ENCODE measurements around the gene SGIP1.
"Not testable (repeated sequence)": the region's sequence is repeated elsewhere in the genome, so short reads cannot be mapped to it uniquely, and the experiment has no call there.

Gene SGIP1

DNA sequence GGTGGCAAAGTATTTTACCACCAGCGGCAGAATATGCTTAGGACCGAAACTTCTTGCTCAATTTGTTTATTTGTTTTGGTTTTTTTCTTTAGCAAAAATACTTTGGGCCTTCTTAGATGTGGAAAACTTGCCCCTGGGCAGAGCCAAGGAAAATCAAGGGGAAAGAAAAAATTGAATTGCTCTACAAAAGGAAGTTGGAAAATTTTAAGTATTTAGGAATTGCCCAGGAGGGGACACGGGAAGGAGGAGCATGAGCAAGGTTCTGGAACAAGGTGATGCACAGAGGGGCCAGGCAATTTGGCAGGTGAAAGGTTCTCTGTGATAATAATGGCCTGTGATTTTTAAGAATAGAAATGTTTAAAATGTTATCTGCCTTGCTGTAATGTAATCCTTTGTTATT, 28.6 kb downstream of the SGIP1 start:
- DNase-seq, result no peak

DNA sequence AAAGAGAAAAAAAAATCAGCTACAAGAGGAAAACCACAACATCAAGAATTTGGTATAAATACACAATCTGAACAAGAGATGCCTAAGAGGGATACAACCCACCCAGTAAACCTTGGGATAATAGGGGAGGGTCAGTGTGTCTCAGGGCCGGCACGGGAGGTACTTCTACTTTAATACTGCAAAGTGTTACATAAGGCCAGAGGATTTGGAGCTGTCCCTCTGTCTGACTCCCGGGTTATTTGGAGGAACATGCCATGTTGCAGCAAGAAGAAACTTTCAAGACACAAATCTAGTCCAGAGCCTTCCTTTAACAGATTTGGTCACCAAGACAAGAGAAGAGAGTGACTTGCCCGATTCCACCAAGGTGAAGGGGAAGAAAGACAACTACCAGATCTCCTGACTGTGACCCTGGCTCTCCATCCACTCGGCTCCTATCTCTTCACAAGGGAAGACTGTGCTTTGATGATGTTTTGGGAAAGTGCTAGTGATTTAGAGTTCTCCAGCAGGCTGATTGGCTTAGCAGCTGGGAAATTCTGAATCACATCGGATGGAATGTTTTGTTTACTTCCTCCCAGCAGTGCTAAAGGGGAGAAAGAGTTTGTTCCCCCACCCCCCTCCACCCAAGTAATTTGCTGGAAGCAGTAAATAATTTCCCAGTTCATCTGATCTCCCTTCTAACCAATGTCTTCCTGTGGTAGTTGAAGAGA, 29.3 kb downstream of the SGIP1 start:
- peak; percentile 74 for DNase-seq

DNA sequence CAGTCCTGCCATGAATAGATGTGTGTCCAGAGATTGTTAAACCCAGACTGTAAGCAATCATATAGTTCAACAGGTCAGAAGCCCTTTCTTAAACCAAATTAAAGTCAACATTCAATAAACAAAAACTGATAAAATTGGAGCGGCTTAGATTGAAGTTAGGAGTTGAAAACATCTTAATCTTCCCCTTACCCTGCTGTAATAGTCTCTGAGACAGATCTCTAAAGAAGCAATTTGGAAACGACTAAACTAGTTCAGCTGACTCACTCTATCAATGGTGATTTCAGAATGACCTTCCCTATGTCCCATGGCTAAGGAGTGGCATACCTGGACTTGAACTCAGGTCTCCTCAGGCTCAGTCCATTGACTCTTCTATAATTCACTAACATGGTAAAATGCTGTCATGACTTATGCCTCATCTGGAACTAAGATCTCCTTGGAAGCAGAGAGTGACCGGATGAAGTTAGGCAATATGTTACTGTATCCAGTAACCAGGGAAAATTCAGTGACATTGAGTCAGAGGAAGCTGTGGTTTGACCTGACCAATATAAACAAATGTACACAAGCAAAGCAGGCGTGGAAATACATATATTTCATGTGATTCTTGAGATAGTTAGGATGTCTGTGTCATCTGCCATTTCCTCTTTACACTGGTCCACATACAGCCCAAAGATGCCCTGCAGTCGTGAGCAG, 30.1 kb downstream of the SGIP1 start:
- DNase-seq, result peak; percentile 93

DNA sequence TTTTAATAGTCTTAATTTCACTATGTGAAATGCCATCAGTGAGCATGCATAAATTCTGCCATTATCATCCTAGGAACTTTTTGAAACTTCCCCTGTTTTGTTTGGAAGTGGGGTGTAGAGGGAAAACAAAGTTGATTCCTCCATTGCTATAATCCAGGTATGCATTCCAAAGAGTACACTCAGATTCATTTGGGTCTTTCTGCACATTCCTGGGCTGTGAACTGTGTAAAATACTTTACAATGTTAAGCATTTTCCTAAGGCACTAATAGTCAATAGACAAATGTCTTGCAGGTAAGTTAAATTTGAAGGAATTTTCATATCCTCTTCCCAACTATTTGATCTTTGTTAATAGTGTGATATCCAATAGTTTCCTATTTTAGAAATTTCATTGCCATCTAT, 36.2 kb downstream of the SGIP1 start:
- peak; percentile 59 for DNase-seq

DNA sequence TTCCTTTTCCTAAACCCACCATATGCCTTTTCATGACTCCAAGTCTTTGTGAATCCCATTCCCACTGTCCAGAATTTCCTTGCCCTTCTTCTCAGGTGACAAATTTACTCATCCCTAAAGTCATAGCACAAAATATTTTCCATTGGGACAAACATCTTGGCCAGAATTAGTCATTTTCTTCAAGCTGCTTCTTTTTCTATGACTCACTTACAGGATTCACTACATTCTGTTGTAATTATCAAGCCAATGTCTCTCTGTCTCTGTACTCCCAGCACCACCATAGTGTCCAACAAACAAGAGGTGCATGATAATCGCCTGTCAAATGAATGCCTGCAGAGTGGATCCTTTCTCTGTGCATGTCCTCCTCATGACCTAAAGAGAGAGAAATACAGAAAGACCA, 37.8 kb downstream of the SGIP1 start:
- peak; percentile 56 for DNase-seq

DNA sequence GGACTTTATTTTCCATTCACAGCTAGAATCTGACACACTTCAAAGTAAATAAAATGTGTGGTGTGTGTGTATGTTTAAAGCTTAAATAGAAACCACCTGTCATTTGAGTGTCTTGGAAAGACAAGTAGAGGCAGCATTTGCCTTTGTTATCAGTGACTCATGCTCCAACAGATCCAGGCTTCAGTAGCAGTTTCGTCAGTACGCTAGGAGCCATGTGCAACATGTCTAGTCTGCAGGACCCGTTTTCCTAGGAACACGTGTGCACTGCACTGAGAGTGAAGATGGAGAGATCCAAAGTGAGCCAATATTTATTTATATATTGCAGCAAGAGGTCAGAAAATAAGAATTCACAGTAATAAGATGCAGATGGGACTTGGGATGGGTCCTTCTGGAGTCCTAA, 41.8 kb downstream of the SGIP1 start:
- DNase-seq, result no peak

DNA sequence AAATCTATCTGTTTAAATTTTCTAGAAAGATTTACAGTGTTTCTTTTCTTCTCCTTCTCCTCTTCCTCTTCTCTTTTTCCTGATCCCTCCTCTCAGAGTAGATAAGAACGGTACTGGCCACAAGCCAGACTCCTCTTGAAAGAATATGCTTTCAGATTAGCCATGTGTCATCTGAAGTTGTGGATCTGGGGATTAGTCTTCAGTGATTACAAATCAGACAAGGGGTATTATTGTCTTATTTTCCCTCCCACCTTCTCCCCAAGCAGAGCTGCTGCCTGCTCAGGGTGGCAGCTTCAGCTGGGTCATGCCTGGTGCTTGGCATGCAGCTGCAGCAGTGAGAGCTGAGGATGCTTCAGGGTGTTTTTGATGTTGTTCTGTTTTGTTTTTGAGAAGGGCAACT, 42.7 kb downstream of the SGIP1 start:
- DNase-seq, result no peak

DNA sequence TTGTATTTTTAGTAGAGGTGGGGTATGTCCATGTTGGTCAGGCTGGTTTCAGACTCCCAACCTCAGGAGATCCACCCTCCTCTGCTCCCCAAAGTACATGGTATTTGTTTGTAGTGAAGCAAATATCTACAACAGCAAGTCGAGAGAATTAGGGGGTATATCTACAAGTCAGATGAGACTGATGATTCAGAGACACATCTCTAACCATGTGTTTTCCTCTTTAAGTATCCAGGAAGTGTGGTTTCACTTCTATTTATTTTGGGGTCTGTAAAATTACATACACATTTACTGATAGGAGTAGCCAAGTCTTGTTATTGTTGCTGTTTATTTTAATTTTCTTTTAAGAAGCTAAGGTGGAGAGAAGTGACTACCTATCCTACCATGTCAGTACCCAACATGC, 44.9 kb downstream of the SGIP1 start:
- DNase-seq, result no peak

DNA sequence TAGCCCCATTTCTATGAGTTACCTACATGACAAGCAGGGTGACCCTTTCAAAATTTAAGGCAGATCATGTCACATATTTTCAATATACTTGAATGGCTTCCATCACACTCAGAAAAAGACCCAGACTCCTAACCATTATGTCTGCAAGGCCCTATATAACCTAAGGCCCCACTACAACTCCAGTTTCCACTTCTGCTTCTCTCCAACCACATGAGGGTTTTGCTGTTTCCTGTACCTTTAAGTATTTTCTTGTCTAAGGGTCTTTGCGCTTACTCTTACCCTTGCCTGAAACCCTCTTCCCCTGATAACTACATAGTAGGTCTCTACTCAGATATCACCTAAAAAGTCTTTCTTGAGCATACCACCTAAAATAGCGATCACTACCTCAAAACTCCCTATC, 46.1 kb downstream of the SGIP1 start:
- no peak for DNase-seq

DNA sequence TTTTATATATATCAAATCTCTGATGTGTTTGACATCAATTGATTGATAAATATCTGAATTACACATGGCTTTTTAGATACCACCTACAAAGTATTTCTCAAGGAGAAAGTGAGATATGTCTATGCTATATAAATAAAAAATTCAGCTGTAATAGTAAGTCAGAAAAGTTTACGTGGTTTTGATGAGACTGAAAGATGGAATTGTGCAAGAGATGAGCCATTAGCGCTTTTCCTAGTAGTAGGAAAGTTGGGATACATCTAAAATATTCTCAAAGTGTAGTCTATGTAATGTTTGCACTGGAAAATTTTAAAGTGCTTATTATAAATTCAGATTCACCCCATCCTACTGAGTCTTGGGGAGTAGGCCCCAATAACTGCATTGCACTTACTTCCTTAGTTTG, 49.1 kb downstream of the SGIP1 start:
- no peak for DNase-seq

DNA sequence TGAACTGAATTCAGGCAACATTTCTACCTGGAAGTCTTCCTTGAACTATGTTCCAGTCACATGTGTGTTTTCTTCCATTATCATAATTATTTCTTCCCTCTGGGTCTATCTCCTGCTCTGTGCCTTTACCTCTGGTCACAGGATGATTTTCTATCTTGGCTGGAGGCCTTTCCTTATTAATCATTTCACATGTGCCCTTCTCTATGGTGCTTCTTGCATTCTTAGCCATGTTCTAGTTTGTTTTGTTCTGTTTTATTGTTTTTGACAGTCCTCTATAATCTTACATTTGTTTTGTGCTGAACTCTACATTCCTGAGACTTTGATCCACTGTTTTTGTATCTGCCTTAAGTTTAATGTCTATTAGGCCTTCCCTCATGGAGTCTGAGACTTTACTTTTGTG, 51.0 kb downstream of the SGIP1 start:
- peak; percentile 18 for DNase-seq

DNA sequence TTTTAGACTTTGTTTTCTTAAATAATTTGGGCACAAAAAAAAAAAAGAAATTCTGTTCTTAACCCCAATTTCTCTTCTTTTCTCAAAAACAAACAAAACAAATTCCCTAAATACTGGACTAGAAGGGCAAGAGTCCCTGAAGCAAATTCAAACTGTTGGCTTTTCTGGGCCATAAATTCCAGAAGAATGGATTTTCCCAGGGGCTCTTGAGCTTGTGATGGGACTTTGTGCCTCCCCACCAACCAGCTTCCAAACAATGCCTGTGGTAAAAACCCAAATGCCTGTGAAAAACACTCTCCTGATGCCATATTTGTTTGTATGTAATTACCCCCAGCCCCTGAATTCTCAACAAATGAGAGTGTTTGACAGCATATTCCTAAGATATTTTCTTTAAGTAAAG, 55.4 kb downstream of the SGIP1 start:
- DNase-seq, result no peak

DNA sequence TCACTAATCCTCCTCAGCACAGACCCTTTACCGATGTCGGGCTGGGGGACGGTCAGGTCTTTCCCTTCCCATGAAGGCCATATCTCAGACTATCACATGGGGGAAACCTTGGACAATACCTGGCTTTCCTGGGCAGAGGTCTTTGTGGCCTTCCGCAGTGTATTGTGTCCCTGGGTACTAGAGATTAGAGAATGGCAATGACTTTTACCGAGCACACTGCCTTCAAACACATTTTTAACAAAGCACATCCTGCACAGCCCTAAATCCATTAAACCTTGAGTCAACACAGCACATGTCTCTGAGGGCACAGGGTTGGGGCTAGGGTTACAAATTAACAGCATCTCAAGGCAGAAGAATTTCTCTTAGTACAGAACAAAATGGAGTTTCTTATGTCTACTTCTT, 58.2 kb downstream of the SGIP1 start:
- DNase-seq, result not testable (repeated sequence)

DNA sequence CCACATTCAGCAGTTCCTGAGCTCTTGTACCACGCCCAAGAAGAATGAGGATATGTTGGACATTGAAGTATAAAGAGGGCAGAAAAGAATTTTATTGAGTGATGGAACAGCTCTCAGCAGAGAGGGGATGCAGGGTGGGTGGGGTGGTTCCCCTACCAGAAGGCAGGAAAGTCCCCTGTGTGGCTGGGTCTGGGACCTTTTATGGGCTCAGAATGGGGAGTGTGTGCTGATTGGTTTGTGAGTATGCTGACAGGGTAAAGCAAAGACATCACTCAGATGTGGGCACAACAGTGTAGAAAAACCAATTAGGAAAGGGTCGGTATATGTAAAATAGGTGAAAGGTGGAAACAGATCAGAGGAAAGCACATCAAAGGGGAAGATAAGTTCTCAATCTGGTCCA, 62.2 kb downstream of the SGIP1 start:
- DNase-seq, result no peak

DNA sequence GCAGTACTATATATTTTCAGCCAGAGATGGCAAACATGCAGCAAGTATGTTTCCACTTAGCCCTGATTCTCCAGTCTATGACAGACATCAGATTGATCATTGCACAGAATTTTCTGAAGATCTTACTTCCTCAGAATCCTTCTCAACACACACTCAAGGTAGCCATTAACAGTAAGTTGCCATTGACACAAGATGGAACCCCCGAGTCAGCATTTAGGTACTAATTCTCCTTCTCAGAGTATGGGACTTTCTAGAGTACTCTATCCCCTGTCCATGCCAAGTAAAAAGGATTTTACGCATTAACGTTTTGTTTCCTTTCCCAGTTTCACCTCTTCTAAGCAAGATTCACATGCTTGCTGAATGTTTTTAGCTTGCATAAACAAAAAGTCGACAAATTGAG, 63.5 kb downstream of the SGIP1 start:
- DNase-seq, result no peak

DNA sequence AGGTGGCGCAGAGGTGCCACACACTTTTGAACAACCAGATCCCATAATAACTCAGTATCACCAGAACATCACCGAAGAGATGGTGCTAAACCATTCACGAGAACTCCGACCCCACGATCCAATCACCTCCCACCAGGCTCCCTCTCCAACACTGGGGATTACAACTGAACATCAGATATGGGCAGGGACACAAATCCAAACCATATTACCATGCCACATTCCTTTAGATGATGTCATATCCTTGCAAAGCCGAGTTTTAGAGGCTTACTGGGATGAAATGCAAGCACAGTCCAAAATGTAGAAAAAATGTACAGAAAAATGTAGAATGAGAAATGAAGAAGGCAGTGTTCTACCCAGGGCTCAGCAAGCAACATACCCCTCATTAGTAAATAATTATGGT, 64.7 kb downstream of the SGIP1 start:
- peak; percentile 54 for DNase-seq

DNA sequence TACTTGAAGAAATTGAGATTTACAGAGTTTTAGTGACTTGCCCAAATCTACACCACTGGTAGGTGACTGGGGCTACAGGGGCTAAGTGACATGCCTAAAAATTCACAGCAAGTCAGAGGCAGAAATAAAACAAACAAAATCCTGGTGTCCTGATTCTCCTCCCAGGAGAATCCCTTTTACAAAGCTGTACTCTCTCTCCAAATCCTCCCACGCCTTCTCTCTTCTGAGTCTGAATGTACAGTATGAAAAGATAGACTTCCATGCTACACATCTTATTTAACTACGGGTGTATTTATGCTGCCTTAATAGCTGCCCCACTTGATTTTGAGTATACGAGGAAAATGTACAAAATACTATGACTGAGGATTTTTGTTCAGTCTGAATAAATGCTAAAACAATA, 65.4 kb downstream of the SGIP1 start:
- no peak for DNase-seq

DNA sequence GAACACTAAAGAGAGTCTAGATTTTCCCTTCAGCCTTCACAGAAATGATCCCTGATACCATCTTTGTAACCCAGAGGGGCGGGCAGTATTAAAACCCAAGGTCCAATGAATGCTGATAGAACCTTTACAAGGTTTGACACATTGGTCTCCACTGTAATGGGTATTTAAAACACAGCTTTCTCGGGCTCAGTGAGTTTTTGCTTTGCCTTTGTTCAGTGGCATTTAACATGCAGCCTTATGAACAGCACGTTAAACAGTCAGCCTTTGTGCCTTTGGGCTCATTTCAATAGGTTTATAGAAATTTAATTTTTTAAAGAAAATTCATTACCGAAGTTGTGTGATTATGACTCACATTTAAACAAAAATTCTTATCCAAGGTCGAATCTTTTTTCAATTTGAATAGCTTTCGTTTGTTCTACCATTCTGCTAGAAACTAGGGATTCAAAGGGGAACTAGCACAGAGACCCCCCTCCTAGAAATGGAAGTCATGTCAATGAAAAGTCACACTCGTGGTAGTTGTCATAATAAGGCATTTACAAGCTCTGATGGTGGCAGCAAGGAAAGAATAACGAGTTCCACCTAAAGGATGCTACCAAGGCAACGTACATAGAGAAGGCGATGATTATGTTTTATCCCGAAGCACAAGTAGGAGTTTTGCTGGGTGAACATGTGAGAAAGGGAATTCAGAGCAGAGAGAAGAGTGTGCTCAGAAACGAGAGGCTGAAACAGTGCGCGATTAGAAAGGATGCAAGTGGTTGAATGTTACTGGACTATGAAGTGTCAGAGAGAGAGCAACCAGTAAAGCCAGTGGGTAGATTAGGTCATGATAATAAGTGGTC, 66.2 kb downstream of the SGIP1 start:
- DNase-seq, result no peak

DNA sequence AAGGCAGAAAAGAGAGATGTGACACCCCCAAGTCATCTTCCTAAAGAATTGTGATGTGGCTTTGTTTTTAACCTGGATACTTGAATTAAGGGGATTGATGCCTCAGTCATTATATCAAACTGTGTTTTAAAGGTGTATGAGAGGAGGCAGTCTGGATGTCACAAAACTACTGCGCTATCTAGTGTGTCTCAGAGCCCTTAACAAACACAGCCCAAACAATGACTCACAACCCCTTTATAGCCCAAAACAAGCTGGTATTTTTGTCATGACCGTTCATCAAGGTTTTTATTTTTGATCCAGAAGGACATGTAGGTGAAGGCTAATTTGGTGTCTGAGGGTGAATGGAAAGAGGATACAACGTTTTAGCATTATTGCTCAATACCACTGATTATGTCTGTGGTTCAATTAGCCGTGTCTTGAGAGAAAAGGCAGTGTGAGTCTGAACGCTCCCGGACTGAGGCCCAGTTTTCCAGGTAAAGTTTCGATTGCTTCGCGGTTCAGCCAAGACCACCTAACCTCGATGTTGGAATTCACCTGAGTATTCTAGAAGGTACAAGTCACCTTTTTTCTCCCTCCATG, 71.6 kb downstream of the SGIP1 start:
- no peak for DNase-seq

DNA sequence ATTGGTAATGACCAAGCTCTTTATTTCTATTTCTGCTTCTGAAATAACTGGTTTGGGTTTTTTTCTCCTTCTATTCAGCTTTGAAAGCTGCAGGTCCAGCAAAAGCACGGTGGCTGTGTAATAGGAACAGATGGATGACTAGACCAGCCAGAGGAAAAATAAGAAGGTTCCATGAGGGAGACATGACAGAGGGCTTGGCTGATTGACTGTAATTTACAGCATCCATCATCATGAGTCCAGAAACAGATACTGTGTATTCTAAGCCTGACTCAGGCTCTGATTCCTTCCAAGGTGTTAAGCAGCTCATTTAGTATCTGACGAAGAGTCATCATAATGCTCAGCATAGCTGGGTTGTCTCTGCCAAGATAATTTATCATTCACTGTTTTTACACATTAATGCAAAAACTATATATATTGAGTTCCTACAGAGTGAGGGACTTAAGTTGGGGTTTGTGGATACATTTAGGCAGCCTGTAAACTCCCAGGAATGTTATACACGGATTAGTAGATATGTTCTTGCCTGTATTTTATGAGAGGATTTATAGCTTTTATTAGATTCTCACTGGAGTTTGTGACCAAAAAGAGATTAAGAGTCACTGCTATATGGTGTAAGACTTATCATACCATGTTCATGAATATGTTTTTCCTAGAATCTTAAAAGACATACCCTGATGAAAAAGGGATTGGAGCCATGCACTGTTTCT, 72.6 kb downstream of the SGIP1 start:
- DNase-seq, result no peak

DNA sequence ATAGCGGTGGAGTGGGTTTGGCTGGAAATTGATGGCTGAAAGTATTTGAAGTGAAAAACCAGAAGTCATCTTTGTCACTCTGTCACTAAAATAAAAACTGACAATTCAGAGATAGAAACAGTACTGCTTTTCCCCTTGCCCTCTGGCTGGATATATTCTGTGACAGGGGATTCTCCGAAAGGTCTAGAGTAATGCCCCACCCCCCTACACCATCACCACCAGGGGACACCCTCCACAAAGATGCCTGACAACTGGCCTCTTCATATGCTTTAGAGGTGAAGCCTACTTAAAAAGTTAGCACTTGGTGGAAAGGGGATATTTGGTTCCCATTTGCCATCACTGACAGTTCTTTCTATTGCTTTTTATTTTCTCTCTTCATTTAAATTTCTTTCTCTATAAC, 73.5 kb downstream of the SGIP1 start:
- no peak for DNase-seq

DNA sequence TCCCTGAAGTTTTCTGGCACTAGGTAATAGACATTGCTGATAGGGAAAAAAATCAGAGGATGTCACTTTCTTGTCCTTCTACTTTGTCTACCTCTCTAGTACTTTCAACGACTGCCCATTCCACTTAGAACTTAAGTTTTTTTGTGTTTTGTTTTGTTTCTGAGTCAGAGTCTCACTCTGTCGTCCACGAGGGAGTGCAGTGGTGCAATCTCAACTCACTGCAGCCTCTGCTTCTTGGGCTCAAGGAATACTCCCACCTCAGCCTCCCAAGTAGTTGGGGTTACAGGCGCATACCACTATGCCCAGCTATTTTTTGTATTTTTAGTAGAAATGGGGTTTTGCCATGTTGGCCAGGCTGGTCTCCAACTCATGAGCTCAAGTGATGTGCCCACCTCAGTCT, 79.2 kb downstream of the SGIP1 start:
- DNase-seq, result no peak
